Right renal pelvis (tissue), 4 donors: Measurements from ENCODE around the gene PHACTR1. TPM values are rescaled to one million over a fixed set of nuclear protein-coding genes. Genes with fewer than 3 reads are reported as not detected.
"Not testable (repeated sequence)": the region's sequence is repeated elsewhere in the genome, so short reads cannot be mapped to it uniquely, and the experiment has no call there.

Experiments used
- DNase-seq, 4 donors: peaks; one replicate each; pipeline ENCODE4 v3.0.0-alpha.2; 2013; ENCODE audit warnings: low read depth in 4 of 4, low spot score in 3 of 4, missing footprints in 1 of 4
- polyA plus RNA-seq, 4 donors: library from polyadenylated mRNA; unstranded; fragments of 120-200 nt; gene quantifications; one replicate each; pipeline ENCODE4 v1.2.1, GENCODE V29; 2013; ENCODE audit not compliant: insufficient read length in 4 of 4

The PHACTR1 gene
- polyA plus RNA-seq = 10 to 100 TPM in 3 of 4 donors, 1 to 10 TPM in 1; 9.9 to 16.4 (median 13.6) TPM

DNA sequence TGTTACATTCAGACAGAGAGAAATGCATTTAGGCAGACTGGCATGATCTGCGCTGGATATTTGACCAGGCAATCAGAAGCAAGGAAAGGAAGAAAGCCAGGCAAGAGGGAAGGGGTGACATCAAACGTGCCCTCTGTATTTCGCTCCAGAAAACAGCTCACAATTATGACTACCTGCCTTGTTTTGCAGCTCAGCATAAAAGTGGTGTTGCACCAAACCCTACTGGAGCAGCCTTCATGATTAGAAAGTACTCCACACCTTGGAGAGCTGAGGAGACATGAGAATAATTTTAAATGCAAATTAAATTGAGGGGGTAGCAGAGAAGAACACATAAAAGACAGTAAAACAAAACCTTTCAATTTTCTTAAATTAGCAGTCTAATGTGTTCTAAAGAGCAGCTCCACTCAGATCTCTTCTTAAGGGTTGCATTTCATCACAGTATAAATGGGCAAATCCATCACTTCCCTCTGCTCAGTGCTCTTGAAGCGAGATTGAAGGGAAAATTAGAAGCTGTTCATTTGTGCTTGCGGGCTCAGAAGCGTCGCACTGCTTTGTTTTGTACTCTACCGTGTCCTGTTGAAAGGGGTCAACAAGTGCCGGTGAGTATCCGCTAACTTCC, at the start of gene PHACTR1:
TSS of gene PHACTR1 (plus strand) at position 470 of the 619 bp plus-strand sequence.
- DNase-seq = no peak

DNA sequence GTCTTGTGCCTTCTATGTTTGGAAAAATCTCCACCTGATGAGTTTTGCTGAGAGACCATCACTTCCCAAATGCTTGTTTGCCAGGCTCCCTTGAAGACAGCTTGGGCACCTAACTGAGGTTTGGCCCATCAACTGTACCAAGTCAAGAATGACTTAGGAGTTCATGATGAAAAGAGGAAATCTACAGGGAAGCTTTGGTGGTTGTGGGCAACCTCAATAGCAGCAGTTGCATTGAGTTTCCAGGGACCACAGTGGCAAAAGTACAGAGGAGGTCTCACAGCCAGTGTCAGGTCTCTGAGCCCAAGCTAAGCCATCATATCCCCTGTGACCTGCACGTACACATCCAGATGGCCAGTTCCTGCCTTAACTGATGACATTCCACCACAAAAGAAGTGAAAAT, 49.7 kb upstream of the PHACTR1 start:
- no peak for DNase-seq

DNA sequence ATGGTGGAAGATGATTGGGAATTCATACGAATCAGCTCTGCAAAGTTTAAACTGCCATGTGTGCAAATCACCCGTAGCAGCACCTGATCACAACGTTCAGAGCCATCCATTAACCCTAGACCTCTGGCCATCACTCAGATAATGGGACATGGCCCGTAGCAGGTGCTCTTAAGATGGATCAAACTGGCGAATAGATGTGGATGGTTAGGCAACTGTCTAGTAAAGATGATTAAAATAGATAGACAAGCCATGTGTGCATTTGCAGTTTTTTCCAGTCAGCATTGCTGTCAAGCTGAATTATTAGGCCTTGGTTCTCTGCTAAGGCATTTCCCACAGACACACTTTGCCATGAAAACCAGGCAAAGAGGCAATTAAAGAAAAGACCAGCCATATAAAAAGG, 40.6 kb upstream of the PHACTR1 start:
- DNase-seq = no peak

DNA sequence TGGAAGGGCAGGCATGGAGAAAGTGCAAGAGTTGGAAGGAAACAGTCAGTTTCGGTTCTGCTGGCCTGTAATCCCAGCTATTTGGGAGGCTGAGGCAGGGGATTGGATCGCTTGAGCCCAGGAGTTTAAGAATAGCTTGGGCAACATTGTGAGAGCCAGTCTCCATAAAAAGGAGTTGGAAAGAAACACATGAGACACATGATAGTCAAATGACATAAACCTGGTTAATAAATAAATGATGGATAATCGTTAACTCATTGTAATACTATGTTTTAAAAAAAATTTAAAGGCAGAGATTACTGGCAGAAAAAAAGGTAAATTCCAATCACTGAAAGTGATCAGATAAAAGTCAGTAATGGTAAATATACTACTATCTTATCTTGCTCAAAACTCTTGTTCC, 37.2 kb upstream of the PHACTR1 start:
- no peak for DNase-seq

DNA sequence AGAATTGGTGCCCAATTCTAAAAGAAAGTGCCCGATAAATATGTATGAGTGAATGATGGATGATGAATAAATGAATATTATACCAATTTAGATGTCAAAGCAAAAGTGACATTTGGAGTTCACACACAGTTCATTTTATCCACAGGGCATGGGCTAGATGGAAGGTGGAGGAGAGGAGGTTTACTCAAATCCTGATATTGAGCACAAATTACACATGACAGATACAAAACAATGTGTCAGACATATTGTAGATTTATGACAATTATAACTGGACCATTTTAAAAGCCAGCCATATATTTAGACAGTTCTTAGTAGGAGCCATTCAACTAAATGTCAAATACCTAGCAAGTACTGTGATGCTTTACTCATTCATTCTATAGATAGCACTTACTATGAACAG, 23.4 kb upstream of the PHACTR1 start:
- DNase-seq = no peak

DNA sequence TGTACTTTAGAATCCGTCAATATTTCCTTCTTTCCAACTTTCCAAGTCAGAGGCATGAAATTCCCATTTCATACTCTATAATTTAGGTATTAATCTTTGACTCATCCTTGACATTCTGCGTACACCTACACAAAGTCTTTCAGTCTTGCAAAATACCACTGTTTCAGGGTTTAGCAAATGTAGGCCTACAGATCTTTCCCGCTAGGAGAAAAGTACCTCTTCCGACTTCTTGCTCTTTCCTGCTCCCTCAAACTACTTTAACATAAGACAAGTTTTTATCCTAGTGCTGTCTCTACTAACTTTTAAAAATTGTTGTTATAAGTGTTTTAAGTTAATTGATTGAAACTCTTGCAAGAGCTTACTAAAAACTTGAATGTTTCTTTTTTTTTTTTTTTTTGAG, 18.3 kb upstream of the PHACTR1 start:
- no peak for DNase-seq

DNA sequence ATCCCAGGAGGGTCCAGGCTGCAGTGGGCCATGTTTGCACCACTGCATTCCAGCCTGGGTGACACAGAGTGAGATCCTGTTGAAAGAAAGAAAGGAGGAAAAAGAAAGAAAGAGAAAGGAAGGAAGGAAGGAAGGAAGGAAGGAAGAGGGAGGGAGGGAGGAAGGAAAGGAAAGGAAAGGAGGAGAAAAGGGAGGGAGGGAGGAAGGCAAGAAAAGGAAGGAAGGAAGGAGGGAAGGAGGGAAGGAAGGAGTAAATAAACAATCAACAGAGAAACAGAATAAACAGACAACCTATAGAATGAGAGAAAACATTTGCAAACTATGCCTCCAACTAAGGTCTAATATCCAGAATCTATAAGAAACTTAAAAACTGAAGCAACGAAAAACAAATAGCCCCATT, 11.6 kb upstream of the PHACTR1 start:
- DNase-seq = no peak

DNA sequence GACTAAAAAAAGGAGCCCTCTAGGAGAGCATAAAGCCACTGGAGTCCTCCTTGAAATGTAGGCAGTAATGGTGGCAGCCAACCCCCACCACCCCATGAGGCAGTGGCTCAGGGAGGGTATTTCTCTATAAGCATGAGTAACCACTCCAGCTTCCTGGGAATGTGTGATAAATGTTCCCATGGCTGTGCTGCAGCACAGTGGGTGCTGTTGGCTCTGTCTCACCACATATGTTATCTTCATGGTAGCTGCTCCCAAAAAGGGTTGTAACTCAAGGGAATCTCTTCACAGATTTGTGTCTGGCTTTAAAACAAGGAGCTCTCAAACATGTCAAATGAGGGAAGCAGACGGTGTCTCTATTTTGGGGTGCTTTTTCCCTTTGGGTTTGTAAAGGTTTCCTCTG, 7.5 kb upstream of the PHACTR1 start:
- no peak for DNase-seq

DNA sequence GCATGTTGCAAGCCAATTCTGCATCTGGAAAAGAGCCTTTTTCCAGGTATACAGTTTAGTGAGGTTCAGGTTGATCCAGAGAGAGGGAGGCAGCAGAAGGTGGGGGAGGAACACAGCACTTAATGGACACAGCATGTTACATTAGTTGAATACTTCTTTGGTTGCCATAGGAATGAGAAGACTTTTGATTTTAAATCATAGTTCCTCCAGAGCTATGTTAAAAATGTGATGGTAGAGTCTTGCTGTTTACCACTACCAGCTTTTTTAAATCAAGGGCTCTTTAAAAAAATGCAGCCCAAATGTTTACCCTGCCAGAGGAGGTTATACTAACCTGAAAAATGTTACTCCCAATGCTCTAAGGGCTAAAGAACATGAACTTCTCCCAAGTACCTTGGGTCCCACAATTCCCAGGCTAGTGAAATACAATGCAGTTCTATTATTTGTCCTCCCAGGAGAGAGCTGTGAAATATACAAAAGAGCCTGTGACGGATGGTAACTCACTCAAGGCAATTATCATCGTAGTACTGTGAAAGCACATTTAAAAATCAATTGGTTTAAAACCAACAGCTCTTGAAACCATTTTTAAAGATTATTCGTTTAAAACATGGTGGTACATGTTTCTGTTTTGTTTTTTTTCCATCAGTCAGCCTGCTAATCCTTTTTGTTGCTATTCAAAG, 6.9 kb upstream of the PHACTR1 start:
- no peak for DNase-seq

DNA sequence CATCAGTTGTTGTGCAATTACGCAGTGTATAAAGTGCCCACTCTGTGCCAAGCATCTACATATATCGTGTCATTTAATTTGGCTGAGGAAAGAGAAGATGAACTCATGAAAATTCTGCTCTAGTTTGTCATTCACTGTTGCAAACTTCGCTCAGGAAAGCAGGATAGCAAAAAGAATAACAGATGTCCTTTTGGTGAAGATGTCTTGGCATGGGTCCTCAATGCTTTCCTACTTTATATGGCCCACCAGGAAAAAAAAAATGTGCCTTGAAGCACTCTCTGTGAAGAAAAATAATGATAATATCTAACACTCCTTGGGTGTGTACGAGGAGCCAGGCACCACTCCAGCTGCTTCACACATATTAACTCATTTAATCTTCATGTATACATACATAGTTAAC, 5.6 kb upstream of the PHACTR1 start:
- DNase-seq = no peak

DNA sequence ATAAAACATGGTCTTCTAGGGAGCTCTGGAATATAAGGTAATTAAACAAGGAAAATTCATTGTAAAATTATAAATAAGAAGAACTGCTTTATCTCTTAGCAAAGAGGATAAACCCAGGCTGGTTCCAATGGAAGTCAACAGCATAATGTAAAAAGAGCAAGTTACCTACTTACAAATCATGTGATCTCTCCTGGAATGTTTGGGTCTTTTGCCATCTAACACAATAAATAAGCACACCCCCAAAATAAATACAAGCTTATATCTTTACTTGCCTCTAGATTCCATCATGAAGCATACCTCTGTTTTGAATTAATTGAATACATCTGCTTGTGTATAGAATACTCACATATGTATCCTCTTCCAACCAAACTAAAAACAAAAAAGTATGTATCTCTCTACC, 2.5 kb upstream of the PHACTR1 start:
- DNase-seq = no peak

DNA sequence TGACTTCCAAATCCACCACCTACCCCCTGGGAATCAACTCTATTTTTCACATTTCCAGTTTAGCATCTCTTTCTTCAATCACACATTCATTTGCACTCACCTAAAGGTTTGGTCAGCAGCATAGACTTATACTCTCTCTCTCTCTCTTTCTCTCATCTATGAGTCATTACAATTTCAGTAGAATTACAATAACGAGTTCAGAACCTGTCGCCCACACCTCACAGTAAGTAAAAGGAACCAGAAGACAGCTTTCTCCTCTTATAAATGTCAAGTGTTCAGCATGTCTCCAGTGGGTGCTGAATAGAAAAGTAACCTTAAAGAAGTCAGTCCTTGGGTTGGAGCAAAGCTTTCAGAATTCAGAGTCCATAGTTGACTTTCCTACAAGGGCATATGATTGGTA, 1.1 kb upstream of the PHACTR1 start:
- DNase-seq = no peak

DNA sequence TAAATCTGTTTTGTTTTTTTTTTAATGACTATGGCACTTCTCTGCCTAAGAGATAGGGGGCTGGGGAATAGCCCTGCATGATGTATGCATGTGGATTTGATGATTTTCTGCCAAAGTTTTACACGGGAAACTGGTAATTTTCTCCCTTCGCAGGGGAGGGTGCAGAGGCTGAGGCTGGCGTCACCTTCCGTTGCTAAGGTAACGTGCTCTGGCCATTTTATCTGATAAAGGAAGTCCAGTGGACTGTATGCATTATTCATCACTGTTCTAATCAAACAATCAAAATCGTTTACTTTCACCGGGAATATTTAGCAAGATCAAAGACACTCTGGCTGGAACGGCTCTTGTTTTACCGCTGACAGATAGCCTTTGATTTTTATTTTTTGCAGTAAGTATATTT, 789 bp downstream of the PHACTR1 start:
- no peak for DNase-seq

DNA sequence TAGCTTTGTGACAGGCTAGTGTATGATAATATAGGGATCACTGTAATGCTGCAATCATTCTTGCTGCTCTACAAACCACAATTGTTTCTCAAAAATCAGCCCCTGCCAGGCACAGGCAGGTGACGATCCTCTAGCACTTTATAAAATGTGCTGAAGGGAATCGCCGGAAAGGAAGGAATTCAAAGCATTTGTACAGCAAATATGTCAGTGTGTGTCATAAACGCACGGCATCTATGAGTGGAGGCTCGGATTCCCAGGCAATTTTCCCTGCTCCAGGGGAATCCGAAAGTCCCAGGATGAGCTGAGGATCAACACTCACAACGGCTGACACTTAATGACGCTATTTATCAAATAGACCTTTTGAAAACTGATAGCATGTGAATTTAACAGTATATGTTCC, 1.4 kb downstream of the PHACTR1 start:
- no peak for DNase-seq

DNA sequence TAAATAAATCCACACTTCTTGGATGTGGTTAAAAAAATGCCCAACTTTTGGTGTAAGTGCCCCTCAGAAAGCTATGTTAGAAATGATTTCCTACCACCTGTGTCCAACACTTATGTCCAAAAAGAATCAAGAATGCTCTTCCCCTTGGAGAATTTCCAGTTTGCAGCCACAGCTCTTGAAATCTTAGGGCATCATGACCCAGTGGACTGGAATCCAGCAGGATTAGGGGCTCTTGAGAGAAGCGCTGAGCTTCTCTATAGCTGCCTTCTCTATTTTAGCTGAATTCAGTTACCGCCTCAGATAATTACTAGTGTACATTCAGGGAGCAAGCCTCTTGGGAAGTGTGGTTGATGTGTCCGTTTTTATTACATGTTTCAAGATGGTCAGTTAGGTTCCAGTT, 2.5 kb downstream of the PHACTR1 start:
- DNase-seq = no peak

DNA sequence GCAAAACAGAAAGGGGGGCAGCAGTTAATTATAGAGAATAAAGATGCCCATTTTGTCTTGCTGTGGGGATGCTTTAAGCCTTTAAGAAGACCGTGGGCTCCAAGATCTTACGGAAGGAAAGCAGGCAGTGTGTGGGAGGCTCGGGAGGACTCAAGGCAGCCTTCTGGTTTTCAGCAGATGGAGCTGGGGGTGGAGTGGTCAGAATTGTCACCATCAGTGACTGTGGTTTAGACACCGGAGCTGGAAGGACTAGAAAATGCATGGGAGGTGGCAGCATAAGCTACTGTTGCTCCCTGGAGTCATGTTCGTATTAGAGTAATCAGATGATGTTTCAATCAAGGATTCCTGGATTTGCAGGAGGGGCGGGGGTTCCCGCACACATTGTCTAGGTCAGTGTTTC, 3.7 kb downstream of the PHACTR1 start:
- DNase-seq = no peak

DNA sequence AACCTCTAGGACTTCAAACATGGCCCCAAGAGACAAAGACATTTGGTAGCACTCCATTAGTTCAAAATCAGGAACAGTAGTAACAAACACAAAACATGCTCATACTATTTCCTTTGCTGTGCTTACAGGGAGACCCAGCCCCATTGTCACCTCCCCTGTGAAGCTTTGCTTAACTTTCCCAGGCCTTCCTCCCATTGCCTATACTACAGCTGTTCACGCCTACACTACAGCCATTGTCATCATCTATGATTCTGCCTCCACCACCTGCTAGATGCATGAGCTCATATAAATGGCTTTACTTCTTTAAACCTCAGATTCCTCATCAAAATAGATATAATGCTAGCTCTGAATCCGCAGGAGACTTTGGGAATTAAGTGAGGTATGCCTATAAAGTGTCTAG, 8.7 kb downstream of the PHACTR1 start:
- DNase-seq = no peak

DNA sequence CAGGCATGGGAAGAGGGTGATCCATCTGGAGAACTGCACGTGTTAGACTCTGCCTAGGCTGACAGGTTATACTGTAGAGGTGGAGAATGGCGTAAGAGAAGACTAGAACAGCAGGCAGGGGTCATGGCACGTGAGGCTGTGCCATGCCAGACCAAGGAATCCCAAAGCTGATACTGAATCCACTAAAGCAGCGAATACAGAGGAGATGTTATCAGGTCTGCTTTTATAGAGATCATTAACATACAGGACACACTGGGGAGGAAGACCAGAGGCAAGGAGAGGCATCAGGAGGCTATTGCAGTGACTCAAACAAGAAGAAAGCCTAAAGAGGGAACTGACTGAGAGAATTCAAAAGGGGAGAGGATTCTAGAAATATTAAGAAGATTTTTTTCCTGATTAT, 12.9 kb downstream of the PHACTR1 start:
- no peak for DNase-seq

DNA sequence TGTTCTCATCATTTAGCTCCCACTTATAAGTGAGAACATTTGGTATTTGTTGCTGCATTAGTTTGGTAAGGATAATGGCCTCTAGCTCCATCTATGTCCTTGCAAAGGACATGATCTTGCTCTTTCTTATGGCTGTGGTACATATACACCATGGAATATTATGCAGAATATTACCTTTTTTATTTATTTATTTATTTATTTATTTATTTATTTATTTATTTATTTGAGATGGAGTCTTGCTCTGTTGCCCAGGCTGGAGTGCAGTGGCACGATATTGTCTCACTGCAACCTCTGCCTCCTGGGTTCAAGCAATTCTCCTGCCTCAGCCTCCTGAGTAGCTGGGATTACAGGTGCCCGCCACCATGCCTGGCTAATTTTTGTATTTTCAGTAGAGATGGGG, 14.2 kb downstream of the PHACTR1 start:
- DNase-seq = not testable (repeated sequence)

DNA sequence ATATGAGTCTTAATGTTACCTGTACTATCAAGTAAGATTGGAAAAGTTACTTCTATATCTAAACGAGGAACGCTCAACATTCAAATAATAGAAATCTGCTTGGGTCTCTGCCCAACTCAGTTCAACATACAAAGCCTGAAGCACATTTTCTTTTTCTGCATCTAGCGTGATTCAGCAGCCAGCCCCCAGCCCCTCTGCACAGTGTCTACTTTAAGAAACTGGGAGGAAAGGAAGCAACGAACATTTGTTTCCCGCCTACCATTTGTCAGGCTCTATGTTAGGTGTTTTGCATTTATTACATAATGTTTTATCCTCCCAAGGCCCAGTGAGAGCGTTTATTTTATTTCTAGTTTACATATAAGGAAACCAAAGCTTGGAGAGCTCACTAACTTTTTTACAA, 17.3 kb downstream of the PHACTR1 start:
- DNase-seq = no peak

DNA sequence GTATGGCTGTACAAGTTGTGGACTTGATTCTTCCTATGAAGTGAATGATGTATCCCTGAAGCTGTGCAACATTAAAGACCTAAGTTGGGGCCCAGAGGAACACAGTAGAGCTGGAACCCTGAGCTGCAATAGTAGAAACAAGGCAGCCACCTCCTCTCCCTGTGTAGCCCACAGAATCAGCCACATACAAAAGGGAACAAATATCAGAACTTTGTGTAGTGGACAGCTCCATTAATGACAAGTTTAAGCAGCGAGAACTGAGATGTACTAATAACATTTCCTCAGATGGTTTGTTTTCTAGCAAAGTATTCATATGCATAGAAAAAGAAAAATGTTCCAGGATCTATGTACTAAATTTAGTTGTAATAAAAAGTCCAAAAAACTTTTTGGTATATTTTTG, 19.2 kb downstream of the PHACTR1 start:
- DNase-seq = no peak

DNA sequence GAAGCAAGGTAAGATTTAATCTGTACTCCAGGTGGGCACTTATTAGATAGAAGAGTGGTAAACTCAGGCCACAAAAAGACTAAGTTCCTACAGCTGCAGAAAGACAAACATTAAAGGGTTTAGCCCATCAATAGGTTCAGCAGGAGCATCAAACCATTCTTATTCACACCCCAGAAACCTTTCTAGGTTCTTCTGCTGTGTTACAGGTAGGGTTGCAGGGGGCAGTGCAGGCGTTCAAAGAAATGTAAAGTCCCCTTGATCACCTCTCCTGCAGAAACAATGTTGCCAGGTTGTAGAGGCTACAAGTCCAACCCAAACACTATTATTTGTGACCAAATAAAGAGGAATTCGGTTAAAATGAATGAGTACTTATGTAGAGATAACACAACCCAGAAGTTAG, 31.8 kb downstream of the PHACTR1 start:
- no peak for DNase-seq
